ENCODE data around the gene PCDHB11. TPM values are rescaled to one million over a fixed set of nuclear protein-coding genes. Genes with fewer than 3 reads are reported as not detected.
"Not testable (repeated sequence)": the region's sequence is repeated elsewhere in the genome, so short reads cannot be mapped to it uniquely, and the experiment has no call there.

The PCDHB11 gene
- total RNA-seq, 1 experiment from 2014 or later = 5.6 TPM

DNA sequence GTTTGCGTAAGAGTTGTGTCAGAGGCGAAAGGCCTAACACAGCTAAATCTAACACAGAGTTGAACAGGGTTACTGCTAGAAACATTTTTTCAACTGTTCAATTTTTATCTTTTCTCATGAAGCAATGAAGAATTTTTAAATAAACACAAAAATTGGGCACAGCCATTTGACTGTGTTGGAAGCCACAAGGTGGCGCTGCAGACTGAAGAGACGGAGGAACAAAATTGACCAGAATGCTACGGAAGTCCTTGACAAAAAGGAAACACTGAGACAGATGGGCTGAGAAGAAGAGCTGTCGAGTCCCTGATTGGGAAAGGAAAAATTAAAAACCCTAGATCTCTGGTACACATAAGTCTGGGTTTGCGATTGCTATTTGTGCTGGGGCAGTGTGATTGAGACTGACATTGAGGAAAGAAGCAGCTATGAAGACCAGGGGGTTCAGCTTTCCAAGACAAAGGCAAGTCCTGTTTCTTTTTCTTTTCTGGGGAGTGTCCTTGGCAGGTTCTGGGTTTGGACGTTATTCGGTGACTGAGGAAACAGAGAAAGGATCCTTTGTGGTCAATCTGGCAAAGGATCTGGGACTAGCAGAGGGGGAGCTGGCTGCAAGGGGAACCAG is 12.4 kb upstream of the PCDHB11 start, which contains the start of gene PCDHB9:
Gene PCDHB9 (plus strand): TSS at position 265 of the 616 bp plus-strand sequence. CDS start 158 bp downstream, at position 423.
- peak; percentile 46 for DNase-seq (ENCODE audit: low spot score)

DNA sequence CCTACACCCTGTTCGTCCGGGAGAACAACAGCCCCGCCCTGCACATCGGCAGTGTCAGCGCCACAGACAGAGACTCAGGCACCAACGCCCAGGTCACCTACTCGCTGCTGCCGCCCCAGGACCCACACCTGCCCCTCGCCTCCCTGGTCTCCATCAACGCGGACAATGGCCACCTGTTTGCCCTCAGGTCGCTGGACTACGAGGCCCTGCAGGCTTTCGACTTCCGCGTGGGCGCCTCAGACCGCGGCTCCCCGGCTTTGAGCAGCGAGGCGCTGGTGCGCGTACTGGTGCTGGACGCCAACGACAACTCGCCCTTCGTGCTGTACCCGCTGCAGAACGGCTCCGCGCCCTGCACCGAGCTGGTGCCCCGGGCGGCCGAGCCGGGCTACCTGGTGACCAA is 10.7 kb upstream of the PCDHB11 start:
- DNase-seq (ENCODE audit: low spot score) = not testable (repeated sequence)

DNA sequence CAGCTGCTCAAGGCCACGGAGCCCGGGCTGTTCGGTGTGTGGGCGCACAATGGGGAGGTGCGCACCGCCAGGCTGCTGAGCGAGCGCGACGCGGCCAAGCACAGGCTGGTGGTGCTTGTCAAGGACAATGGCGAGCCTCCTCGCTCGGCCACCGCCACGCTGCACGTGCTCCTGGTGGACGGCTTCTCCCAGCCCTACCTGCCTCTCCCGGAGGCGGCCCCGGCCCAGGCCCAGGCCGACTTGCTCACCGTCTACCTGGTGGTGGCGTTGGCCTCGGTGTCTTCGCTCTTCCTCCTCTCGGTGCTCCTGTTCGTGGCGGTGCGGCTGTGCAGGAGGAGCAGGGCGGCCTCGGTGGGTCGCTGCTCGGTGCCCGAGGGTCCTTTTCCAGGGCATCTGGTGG is 10.3 kb upstream of the PCDHB11 start:
- DNase-seq (ENCODE audit: low spot score) = not testable (repeated sequence)

DNA sequence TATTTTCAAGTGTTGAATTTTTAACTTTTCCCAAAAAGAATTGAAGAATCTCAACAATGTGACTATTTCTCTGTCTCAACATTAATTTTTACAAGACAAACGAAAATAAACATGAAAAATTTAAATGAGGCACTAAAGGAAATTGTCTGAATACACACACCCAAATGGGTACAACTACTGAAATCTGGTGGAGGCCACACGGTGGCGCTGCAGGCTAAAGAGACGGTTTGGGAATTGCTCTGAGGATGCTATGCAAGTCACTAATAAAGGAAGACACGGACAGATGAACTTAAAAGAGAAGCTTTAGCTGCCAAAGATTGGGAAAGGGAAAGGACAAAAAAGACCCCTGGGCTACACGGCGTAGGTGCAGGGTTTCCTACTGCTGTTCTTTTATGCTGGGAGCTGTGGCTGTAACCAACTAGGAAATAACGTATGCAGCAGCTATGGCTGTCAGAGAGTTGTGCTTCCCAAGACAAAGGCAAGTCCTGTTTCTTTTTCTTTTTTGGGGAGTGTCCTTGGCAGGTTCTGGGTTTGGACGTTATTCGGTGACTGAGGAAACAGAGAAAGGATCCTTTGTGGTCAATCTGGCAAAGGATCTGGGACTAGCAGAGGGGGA is 7.2 kb upstream of the PCDHB11 start, which contains the start of gene PCDHB10:
Gene PCDHB10 (plus strand): TSS at position 244 of the 616 bp plus-strand sequence. CDS start 200 bp downstream, at position 444.
- peak; percentile 22 for DNase-seq (ENCODE audit: low spot score)

DNA sequence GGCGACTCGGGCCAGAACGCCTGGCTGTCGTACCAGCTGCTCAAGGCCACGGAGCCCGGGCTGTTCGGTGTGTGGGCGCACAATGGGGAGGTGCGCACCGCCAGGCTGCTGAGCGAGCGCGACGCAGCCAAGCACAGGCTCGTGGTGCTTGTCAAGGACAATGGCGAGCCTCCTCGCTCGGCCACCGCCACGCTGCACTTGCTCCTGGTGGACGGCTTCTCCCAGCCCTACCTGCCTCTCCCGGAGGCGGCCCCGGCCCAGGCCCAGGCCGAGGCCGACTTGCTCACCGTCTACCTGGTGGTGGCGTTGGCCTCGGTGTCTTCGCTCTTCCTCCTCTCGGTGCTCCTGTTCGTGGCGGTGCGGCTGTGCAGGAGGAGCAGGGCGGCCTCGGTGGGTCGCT is 5.1 kb upstream of the PCDHB11 start:
- not testable (repeated sequence) for DNase-seq (ENCODE audit: low spot score)

DNA sequence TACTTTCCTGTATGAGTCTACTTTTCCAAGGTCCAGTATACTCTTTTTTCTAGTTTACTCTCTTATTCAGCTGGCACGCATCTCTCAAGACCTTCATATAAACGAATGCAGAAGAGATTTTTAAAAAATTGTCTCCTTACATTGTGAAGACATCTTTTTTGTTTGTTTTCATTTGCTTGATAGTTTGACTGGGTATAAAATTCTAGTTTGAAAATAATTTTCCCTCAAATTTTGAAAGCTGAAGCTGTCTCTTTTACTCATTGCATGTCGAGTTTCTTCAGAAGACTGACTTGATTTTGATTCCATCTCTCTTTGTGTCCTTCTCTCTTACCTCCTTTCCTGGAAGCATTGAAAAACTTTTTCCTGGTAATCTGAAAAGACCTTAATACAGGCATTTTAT is 3.1 kb upstream of the PCDHB11 start:
- DNase-seq (ENCODE audit: low spot score) = no peak

DNA sequence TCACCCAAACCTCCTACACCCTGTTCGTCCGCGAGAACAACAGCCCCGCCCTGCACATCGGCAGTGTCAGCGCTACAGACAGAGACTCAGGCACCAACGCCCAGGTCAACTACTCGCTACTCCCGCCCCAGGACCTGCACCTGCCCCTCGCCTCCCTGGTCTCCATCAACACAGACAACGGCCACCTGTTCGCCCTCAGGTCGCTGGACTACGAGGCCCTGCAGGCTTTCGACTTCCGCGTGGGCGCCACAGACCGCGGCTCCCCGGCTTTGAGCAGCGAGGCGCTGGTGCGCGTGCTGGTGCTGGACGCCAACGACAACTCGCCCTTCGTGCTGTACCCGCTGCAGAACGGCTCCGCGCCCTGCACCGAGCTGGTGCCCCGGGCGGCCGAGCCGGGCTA is 1.7 kb downstream of the PCDHB11 start:
- DNase-seq (ENCODE audit: low spot score) = not testable (repeated sequence)

DNA sequence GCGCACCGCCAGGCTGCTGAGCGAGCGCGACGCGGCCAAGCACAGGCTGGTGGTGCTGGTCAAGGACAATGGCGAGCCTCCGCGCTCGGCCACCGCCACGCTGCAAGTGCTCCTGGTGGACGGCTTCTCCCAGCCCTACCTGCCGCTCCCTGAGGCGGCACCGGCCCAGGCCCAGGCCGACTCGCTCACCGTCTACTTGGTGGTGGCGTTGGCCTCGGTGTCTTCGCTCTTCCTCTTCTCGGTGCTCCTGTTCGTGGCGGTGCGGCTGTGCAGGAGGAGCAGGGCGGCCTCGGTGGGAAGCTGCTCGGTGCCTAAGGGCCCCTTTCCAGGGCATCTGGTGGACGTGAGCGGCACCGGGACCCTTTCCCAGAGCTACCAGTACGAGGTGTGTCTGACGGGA is 2.2 kb downstream of the PCDHB11 start:
- DNase-seq (ENCODE audit: low spot score) = not testable (repeated sequence)

DNA sequence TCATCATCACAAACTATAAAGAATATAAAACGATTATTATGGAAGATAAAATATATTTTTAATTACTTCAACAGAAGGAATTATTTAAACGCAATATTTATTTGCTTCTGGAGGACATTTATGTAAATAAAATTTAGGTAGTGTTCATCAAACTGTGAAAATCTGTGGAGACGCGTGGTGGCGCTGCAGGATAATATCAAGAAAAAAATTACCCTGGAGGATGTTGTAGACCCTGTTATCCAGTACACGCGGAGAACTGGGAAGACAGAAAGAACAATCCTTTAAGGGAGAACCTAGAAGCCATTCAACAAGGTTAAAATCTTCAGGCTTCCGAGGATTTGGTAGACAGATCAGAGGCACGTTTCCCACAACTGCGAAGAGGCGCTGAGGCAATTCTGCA is 9.1 kb downstream of the PCDHB11 start, which contains the start of gene PCDHB12:
Gene PCDHB12 (plus strand): TSS at position 242 of the 400 bp plus-strand sequence. CDS start 189 bp downstream, outside the sequence.
- DNase-seq (ENCODE audit: low spot score) = peak; percentile 47

DNA sequence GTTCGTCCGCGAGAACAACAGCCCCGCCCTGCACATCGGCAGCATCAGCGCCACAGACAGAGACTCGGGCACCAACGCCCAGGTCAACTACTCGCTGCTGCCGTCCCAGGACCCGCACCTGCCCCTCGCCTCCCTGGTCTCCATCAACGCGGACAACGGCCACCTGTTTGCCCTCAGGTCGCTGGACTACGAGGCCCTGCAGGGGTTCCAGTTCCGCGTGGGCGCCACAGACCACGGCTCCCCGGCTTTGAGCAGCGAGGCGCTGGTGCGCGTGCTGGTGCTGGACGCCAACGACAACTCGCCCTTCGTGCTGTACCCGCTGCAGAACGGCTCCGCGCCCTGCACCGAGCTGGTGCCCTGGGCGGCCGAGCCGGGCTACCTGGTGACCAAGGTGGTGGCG is 10.9 kb downstream of the PCDHB11 start:
- not testable (repeated sequence) for DNase-seq (ENCODE audit: low spot score)

DNA sequence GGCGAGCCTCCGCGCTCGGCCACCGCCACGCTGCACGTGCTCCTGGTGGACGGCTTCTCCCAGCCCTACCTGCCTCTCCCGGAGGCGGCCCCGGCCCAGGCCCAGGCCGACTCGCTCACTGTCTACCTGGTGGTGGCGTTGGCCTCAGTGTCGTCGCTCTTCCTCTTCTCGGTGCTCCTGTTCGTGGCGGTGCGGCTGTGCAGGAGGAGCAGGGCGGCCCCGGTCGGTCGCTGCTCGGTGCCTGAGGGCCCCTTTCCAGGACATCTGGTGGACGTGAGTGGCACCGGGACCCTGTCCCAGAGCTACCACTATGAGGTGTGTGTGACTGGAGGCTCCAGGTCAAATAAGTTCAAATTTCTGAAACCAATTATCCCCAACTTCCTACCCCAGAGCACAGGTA is 11.4 kb downstream of the PCDHB11 start:
- not testable (repeated sequence) for DNase-seq (ENCODE audit: low spot score)

DNA sequence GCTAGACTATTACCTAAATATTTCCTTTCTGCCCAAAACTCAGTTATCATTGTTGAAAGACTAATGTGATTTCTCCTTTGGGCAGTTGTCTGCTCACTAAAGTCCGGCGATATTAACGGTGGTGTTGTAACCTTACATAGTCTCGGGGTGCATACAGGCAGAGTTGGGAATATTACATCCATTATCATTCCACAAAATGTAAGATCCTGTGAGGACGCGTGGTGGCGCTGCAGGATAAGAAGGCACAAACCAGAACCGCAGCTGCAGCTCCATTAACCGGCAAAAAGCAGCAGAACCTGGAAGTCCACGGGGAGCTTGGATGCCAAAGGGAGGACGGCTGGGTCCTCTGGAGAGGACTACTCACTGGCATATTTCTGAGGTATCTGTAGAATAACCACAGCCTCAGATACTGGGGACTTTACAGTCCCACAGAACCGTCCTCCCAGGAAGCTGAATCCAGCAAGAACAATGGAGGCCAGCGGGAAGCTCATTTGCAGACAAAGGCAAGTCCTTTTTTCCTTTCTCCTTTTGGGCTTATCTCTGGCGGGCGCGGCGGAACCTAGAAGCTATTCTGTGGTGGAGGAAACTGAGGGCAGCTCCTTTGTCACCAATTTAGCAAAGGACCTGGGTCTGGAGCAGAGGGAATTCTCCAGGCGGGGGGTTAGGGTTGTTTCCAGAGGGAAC is 14.4 kb downstream of the PCDHB11 start, which contains the start of gene PCDHB13:
Gene PCDHB13 (plus strand): TSS at position 264 of the 684 bp plus-strand sequence. CDS start 205 bp downstream, at position 469.
- peak; percentile 44 for DNase-seq (ENCODE audit: low spot score)

DNA sequence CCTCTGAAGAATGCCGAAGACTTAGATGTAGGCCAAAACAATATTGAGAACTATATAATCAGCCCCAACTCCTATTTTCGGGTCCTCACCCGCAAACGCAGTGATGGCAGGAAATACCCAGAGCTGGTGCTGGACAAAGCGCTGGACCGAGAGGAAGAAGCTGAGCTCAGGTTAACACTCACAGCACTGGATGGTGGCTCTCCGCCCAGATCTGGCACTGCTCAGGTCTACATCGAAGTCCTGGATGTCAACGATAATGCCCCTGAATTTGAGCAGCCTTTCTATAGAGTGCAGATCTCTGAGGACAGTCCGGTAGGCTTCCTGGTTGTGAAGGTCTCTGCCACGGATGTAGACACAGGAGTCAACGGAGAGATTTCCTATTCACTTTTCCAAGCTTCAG is 15.2 kb downstream of the PCDHB11 start:
- DNase-seq (ENCODE audit: low spot score) = not testable (repeated sequence)

DNA sequence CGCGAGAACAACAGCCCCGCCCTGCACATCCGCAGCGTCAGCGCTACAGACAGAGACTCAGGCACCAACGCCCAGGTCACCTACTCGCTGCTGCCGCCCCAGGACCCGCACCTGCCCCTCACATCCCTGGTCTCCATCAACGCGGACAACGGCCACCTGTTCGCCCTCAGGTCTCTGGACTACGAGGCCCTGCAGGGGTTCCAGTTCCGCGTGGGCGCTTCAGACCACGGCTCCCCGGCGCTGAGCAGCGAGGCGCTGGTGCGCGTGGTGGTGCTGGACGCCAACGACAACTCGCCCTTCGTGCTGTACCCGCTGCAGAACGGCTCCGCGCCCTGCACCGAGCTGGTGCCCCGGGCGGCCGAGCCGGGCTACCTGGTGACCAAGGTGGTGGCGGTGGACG is 16.1 kb downstream of the PCDHB11 start:
- not testable (repeated sequence) for DNase-seq (ENCODE audit: low spot score)

DNA sequence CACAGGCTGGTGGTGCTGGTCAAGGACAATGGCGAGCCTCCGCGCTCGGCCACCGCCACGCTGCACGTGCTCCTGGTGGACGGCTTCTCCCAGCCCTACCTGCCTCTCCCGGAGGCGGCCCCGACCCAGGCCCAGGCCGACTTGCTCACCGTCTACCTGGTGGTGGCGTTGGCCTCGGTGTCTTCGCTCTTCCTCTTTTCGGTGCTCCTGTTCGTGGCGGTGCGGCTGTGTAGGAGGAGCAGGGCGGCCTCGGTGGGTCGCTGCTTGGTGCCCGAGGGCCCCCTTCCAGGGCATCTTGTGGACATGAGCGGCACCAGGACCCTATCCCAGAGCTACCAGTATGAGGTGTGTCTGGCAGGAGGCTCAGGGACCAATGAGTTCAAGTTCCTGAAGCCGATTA is 16.6 kb downstream of the PCDHB11 start:
- not testable (repeated sequence) for DNase-seq (ENCODE audit: low spot score)

DNA sequence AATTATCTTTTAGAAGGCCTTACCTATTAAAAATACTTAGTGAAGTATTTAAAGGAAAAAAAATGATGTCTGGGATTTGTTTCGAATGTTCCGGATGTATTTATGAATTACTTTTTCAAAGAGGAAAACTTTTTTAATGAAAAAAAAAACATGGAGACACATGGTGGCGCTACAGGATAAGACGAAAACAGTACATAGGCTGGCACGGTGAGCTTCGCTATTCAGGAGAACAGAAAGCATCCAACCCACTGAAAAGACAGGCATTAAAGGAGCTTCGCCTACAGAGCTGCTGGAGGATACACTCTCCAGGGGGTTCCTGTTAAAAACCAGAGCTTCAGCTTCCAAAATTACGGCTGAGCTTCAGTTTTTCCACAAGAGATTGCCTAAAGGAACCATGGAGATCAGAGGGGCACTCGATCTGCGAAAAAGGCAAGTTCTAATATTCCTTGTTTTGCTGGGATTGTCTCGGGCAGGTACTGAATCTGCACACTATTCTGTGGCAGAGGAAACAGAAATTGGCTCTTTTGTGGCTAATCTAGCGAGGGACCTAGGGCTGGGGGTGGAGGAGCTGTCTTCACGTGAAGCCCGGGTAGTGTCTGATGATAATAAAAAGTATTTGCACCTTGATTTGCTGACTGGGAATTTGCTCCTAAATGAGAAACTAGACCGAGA is 23.8 kb downstream of the PCDHB11 start, which contains the start of gene PCDHB14:
Gene PCDHB14 (plus strand): TSS at position 232 of the 672 bp plus-strand sequence. CDS start 163 bp downstream, at position 395.
- peak; percentile 62 for DNase-seq (ENCODE audit: low spot score)

DNA sequence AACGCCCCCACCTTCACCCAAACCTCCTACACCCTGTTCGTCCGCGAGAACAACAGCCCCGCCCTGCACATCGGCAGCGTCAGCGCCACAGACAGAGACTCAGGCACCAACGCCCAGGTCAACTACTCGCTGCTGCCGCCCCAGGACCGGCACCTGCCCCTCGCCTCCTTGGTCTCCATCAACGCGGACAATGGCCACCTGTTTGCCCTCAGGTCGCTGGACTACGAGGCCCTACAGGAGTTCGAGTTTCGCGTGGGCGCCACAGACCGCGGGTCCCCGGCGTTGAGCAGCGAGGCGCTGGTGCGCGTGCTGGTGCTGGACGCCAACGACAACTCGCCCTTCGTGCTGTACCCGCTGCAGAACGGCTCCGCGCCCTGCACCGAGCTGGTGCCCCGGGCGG is 25.4 kb downstream of the PCDHB11 start:
- DNase-seq (ENCODE audit: low spot score) = not testable (repeated sequence)

DNA sequence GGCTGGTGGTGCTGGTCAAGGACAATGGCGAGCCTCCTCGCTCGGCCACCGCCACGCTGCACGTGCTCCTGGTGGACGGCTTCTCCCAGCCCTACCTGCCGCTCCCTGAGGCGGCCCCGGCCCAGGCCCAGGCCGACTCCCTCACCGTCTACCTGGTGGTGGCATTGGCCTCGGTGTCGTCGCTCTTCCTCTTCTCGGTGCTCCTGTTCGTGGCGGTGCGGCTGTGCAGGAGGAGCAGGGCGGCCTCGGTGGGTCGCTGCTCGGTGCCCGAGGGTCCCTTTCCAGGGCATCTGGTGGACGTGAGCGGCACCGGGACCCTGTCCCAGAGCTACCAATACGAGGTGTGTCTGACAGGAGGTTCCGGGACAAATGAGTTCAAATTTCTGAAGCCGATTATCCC is 26.0 kb downstream of the PCDHB11 start:
- not testable (repeated sequence) for DNase-seq (ENCODE audit: low spot score)

DNA sequence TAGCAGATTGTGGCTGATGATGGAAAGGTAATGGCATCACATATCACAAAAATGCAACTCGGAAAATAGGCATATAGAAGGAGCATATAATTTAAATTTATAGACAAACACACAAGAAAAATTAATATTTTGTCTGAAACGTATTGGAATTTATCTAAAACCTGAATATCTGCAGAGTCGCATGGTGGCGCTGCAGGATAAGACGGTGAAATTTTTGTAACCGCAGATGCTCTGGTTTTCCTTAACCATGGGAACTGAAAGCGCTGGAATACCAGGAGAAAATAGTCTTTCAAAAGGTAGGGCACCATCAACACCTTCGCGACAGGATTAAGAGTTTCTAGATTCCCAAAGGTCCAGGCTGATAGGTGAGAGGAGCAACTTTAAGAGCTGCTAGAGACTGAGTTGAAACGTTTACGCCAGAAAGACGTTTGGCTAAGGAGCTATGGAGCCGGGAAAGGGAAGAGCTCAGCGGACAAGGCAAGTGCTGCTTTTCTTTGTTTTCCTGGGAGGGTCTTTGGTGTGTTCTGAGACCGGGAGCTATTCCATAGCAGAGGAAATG is 34.8 kb downstream of the PCDHB11 start:
- DNase-seq (ENCODE audit: low spot score) = no peak

DNA sequence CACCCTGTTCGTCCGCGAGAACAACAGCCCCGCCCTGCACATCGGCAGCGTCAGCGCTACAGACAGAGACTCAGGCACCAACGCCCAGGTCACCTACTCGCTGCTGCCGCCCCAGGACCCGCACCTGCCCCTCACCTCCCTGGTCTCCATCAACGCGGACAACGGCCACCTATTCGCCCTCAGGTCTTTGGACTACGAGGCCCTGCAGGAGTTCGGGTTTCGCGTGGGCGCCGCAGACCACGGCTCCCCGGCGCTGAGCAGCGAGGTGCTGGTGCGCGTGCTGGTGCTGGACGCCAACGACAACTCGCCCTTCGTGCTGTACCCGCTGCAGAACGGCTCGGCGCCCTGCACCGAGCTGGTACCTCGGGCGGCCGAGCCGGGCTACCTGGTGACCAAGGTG is 36.5 kb downstream of the PCDHB11 start:
- not testable (repeated sequence) for DNase-seq (ENCODE audit: low spot score)

Data from H4 (cell line).